ENCODE data around the gene MMEL1. TPM values are rescaled to one million over a fixed set of nuclear protein-coding genes. Genes with fewer than 3 reads are reported as not detected.
A peak's percentile ranks its signal among the peaks of the same experiment; 100 is the strongest.

Gene MMEL1
- total and polyA plus RNA-seq, 8 donors = 0.39 to 8.7 (median 2.5) TPM

DNA sequence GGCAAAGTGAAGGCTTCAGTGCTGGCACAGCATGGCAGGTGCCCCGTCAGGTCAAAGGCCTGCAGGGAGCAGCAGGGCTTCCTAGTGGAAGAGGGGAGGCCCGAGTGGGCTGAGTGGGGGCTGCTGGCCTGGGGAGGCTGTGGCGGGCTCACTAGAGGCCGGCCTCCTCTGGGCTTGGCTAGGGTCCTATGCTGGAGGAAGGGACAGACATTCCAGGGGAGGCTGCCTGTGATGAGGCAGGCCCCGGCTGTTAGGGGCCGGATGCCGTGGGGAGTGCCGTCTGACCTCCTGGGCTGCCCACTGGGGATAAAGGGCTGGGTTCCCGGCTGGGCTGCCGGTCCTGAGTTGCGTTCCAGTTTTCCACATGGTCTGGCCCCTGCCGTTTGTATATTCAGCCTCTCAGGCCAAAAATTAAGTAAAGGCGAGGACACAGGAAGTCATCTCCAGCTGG, 25.1 kb downstream of the MMEL1 start:
- intact Hi-C loops (cut with DNase I) = no loop called here
- 73 to 75% methylated on average over 12 to 13 of the region's 13 CpGs for WGBS, 2 donors
- Histone ChIP-seq H3K27me3 (no peaks in the 10 kb centered on the region), H3K4me1 (no peaks in the 10 kb centered on the region), H3K9me3 (no peaks in the 10 kb centered on the region), H3K27ac (no peak overlapping the region), H3K4me3 (no peak overlapping the region), H3K36me3 (no peaks in the 10 kb centered on the region)
- FAIRE-seq (no peak), ATAC-seq (no peak), DNase-seq (peak in 1 of 6 donors; percentile 9)
- TF ChIP-seq CTCF (IDR thresholded peaks at IDR 0.05) = no peak

GRCh38 chr1:2606881-2607621, 25.8 kb downstream of the MMEL1 start:
- no peaks in the 10 kb centered on the region for H3K27me3 ChIP-seq
- H3K4me1 ChIP-seq = no peaks in the 10 kb centered on the region
- 75 to 79% methylated on average over 33 to 36 of the region's 36 CpGs for WGBS, 2 donors
- FAIRE-seq (no peak), ATAC-seq (no peak), DNase-seq (peak in 3 of 6 donors; percentile 22 to 70 (median 51))
- no peak overlapping the region for H3K4me3 ChIP-seq
- H3K27ac ChIP-seq = no peak overlapping the region
- H3K36me3 ChIP-seq = no peaks in the 10 kb centered on the region
- H3K9me3 ChIP-seq = no peaks in the 10 kb centered on the region
- intact Hi-C loops (cut with DNase I) = no loop called here
- no peak for TF ChIP-seq CTCF (IDR thresholded peaks at IDR 0.05)

DNA sequence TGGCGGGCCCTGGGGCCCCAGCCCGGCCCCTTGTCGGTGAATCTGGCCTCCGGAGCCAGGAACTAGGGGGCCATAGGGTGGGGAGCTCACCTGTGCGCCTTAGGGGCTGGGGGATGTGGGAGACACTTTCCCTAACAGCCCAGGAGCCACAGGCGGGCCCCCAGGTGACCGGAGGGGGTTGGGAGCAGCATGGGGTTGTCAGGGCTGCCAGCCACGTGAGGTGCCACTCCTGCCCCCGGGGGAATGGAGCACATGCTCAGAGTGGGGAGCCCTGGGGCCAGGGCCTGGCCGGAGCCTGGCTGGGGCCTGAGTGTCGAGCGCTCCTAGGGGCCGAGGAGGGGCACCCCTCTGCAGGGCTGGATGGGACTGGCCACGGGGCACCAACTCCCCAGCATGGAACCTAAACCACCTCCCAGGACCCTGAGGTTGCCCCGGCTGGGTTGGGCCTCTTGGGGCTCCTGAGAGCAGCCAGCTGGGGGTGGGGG, 26.4 kb downstream of the MMEL1 start:
- no peaks in the 10 kb centered on the region for H3K4me1 ChIP-seq
- intact Hi-C loops (cut with DNase I) = no loop called here
- 69 to 87% methylated on average over 14 to 15 of the region's 15 CpGs for WGBS, 2 donors
- no peaks in the 10 kb centered on the region for H3K36me3 ChIP-seq
- H3K4me3 ChIP-seq = no peak overlapping the region
- no peak for TF ChIP-seq CTCF (IDR thresholded peaks at IDR 0.05)
- no peaks in the 10 kb centered on the region for H3K27me3 ChIP-seq
- no peaks in the 10 kb centered on the region for H3K9me3 ChIP-seq
- no peak overlapping the region for H3K27ac ChIP-seq
- DNase-seq (peak in 1 of 6 donors; percentile 49), FAIRE-seq (no peak), ATAC-seq (no peak)

- FAIRE-seq = no peak
- intact Hi-C loops (cut with DNase I) = no loop called here
- H3K4me1 ChIP-seq = no peaks in the 10 kb centered on the region
- H3K9me3 ChIP-seq = no peaks in the 10 kb centered on the region
- no peaks in the 10 kb centered on the region for H3K36me3 ChIP-seq
- H3K27ac ChIP-seq = no peak overlapping the region
- peak in 1 of 6 donors; percentile 68 for DNase-seq
- no peak for ATAC-seq
- 66 to 78% methylated on average over 39 to 48 of the region's 48 CpGs for WGBS, 2 donors
- no peaks in the 10 kb centered on the region for H3K27me3 ChIP-seq
- no peak overlapping the region for H3K4me3 ChIP-seq
- no peak for TF ChIP-seq CTCF (IDR thresholded peaks at IDR 0.05)
Observed at GRCh38 chr1:2605509-2606395, 27.1 kb downstream of the MMEL1 start.

Measured in pancreas (tissue), 10 donors.